Mesendoderm (in vitro differentiated cells): ENCODE measurements around the gene NIT2. TPM values are rescaled to one million over a fixed set of nuclear protein-coding genes. Genes with fewer than 3 reads are reported as not detected.

ENCODE experiments used
- DNase-seq: peaks from one replicate; pipeline ENCODE4 v3.0.0; 2013
- H2AK5ac ChIP-seq: 2 replicates; pipeline ENCODE4 v1.6.1; 2013; ENCODE audit warnings: low read length, inconsistent platforms
- H2BK120ac ChIP-seq: 2 replicates; pipeline ENCODE4 v1.6.1; 2013; ENCODE audit warnings: low read depth, mild to moderate bottlenecking, low read length, moderate library complexity, mixed read lengths
- H2BK15ac ChIP-seq: replicated peaks from 2 replicates; pipeline ENCODE4 v1.6.1; 2013; ENCODE audit warnings: low read depth, mild to moderate bottlenecking, moderate library complexity
- H2BK5ac ChIP-seq: 2 replicates; pipeline ENCODE4 v1.6.1; 2013; ENCODE audit warnings: low read length, inconsistent platforms
- H3K18ac ChIP-seq: 2 replicates; pipeline ENCODE4 v1.6.1; 2013; ENCODE audit warnings: mild to moderate bottlenecking, low read length, mixed read lengths
- H3K23ac ChIP-seq: one replicate; pipeline ENCODE4 v1.6.1; 2013; ENCODE audit warnings: low read length
- H3K27ac ChIP-seq: 2 replicates; pipeline ENCODE4 v1.5.1; 2013; ENCODE audit warnings: low read depth, mild to moderate bottlenecking, inconsistent platforms, low read length, moderate library complexity
- H3K27me3 ChIP-seq: 2 replicates; pipeline ENCODE4 v1.6.1; 2013; ENCODE audit warnings: low read length, control low read depth, mild to moderate bottlenecking, inconsistent platforms; ENCODE audit not compliant: insufficient read depth, poor library complexity
- H3K36me3 ChIP-seq: 2 replicates; pipeline ENCODE4 v1.6.1; 2013; ENCODE audit warnings: low read length, inconsistent platforms; ENCODE audit not compliant: control insufficient read depth, insufficient read depth
- H3K4ac ChIP-seq: one replicate; pipeline ENCODE4 v1.6.1; 2013; ENCODE audit warnings: low read depth, mild to moderate bottlenecking, low read length, moderate library complexity
- H3K4me1 ChIP-seq: 2 replicates; pipeline ENCODE4 v1.6.1; 2013; ENCODE audit warnings: low read depth, low read length, inconsistent platforms; ENCODE audit not compliant: control insufficient read depth
- H3K4me2 ChIP-seq: 2 replicates; pipeline ENCODE4 v1.6.1; 2013; ENCODE audit warnings: low read length
- H3K4me3 ChIP-seq: 2 replicates; pipeline ENCODE4 v1.5.1; 2013; ENCODE audit warnings: mild to moderate bottlenecking, low read length
- H3K56ac ChIP-seq: one replicate; pipeline ENCODE4 v1.6.1; 2013; ENCODE audit warnings: low read length
- H3K79me1 ChIP-seq: 2 replicates; pipeline ENCODE4 v1.6.1; 2013; ENCODE audit warnings: low read length, inconsistent platforms
- H3K79me2 ChIP-seq: 2 replicates; pipeline ENCODE4 v1.6.1; 2013; ENCODE audit warnings: mild to moderate bottlenecking, low read length; ENCODE audit not compliant: control insufficient read depth, insufficient read depth
- H3K9ac ChIP-seq: 2 replicates; pipeline ENCODE4 v1.6.1; 2013; ENCODE audit warnings: low read length, inconsistent platforms
- H4K5ac ChIP-seq: one replicate; pipeline ENCODE4 v1.6.1; 2013; ENCODE audit warnings: low read length
- H4K8ac ChIP-seq: one replicate; pipeline ENCODE4 v1.6.1; 2013; ENCODE audit warnings: low read depth, mild to moderate bottlenecking, control low read depth, low read length, moderate library complexity
- WGBS: extraction: QIAGEN DNeasy Blood & Tissue Kit; methylation state at CpG from one replicate; pipeline ENCODE4 v1.1.7; 2013; ENCODE audit warnings: low lambda C conversion rate, missing lambda C conversion rate; ENCODE audit not compliant: insufficient coverage; ENCODE audit errors: extremely low coverage; 5-methylcytosine and 5-hydroxymethylcytosine counted together
- polyA plus RNA-seq, 2 experiments: library from polyadenylated mRNA; stranded (reverse); fragments of 200-250 nt; gene quantifications; one replicate each; pipeline ENCODE4 v1.2.3, GENCODE V29; 2013

The NIT2 gene, protein sequence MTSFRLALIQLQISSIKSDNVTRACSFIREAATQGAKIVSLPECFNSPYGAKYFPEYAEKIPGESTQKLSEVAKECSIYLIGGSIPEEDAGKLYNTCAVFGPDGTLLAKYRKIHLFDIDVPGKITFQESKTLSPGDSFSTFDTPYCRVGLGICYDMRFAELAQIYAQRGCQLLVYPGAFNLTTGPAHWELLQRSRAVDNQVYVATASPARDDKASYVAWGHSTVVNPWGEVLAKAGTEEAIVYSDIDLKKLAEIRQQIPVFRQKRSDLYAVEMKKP
- polyA plus RNA-seq (2013, experiment 1 of 2), result 16.8 TPM
- polyA plus RNA-seq (2013, experiment 2 of 2), result 16.2 TPM

DNA sequence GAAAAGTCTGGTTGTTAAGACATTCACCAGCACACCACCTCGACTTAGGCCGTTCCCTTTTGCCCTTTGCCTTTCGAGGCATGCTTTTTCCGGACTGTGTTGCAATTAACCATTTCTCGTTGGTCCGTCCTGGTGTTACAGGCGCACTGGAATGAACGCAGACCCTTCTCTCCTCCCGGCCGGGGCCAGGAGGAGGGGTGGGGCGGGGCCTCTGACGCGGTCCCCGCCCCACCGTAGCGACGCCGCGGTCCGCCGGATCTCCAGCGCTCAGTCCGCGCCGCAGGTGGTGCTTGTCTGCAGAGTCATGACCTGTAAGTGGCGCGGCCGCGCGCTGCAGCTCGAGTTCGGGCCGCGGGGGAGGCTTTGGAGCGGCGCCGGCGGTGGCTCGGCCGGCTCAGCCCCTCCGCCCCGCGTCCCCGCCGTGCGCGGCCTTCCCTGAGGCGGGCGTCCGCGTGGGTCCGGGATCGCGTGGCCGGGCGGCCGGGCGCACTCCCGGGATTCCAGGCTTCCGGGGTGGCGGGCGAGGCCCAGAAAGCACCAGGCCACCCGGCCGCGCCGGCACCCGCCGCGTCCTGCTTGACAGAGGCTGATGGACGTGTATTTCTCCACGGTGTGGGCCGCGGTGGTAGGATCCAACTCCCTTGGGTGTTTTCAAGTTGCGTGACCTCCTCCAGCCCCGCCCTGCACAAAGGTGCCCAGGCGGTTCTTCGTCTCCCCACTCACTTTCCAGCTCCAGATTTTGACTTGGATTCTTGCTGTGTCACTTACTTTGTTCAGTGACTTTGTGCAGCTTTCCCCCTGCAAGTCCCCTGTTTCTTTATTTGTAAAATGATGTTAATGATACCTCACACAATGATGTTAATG, at the start of gene NIT2:
NIT2 (plus strand) TSS at position 270 of the 864 bp plus-strand sequence; CDS start at position 305, 35 bp downstream.
- Histone ChIP-seq H3K27me3 (no peaks in the 10 kb centered on the region), H3K79me2 (no peaks in the 10 kb centered on the region), H3K9ac (peak within 1 kb of the TSS; percentile 80), H3K4me3 (peak within 1 kb of the TSS; percentile 65), H3K4ac (peak within 1 kb of the TSS; percentile 77), H3K56ac (peak within 1 kb of the TSS; percentile 90), H3K23ac (peak within 1 kb of the TSS; percentile 75), H3K79me1 (no peaks in the 10 kb centered on the region), H4K8ac (no peak within 1 kb of the TSS), H2BK120ac (peak within 1 kb of the TSS; percentile 73), H2BK15ac (no peak within 1 kb of the TSS), H3K36me3 (no peaks in the 10 kb centered on the region), H3K4me2 (peak within 1 kb of the TSS; percentile 99), H3K27ac (no peak within 1 kb of the TSS), H4K5ac (peak within 1 kb of the TSS; percentile 9), H2BK5ac (no peak within 1 kb of the TSS), H3K18ac (peak within 1 kb of the TSS; percentile 84), H3K4me1 (peaks cover 2% of the 10 kb centered on the region), H2AK5ac (no peak within 1 kb of the TSS)
- DNase-seq, result peak; percentile 96
- no CpG with 5 or more reads among the region's 77 CpGs for WGBS

DNA sequence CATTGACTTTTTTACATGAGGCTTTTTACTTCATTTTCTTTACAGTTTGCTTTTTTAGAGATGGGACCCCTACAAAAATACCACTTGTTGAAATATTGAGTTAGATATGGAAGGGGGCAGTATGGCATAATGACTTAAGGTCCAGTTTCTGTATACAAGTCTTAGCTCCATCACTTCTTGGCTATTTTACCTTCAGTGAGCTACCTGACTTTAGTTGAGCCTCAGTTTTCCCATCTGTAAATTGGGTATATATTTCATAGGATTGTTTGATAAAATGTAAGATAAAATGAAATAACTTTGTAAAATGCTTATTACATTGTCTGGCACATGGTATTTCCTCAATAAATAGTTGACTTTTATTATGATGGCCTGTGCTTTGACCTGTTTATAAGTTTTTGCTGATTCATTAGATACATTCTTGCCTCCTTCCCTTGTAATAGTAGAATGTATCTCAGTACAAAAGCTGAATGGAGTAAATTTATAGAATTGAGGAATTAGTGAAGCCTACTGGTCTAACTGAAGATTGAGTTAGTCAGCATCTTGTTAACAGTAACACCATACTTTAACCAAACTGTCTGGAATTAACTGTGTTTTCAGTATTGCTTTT, 46.2 kb upstream of the NIT2 start:
- Histone ChIP-seq H3K4me1 (no peaks in the 10 kb centered on the region), H3K36me3 (no peaks in the 10 kb centered on the region), H3K27ac (no peak overlapping the region), H3K18ac (no peak overlapping the region), H3K23ac (no peak overlapping the region), H3K79me1 (no peaks in the 10 kb centered on the region), H2BK15ac (no peak overlapping the region), H3K4me2 (no peak overlapping the region), H4K5ac (no peak overlapping the region), H3K9ac (no peak overlapping the region), H3K27me3 (no peaks in the 10 kb centered on the region), H2BK120ac (no peak overlapping the region), H2AK5ac (no peak overlapping the region), H3K4me3 (no peak overlapping the region), H2BK5ac (no peak overlapping the region), H3K4ac (no peak overlapping the region), H3K56ac (no peak overlapping the region), H4K8ac (no peak overlapping the region), H3K79me2 (no peaks in the 10 kb centered on the region)
- no peak for DNase-seq

DNA sequence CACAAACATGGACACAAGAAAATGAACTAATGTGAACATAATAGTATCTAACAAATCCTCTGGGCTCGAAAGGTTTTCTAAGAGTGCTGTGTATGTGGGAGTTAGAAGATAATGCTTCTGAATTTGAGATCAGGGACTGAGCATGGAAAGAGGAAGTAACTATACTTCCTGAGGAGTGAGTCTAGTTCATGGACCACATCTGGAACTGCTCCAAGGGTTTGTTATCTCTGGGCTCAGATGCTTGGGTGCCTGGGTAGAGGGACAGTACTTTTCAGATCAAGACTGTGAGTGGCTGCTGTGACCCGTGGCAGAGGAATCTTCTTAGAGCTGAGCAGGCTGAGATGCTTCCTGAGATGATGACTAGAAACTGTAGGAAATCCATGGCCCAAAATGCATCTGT, 45.2 kb upstream of the NIT2 start:
- no CpG with 5 or more reads among the region's 2 CpGs for WGBS
- no peaks in the 10 kb centered on the region for H3K4me1 ChIP-seq
- no peaks in the 10 kb centered on the region for H3K27me3 ChIP-seq
- no peak overlapping the region for H2BK15ac ChIP-seq
- no peaks in the 10 kb centered on the region for H3K36me3 ChIP-seq
- H4K8ac ChIP-seq, result no peak overlapping the region
- H3K4me2 ChIP-seq, result no peak overlapping the region
- H3K79me2 ChIP-seq, result no peaks in the 10 kb centered on the region
- no peak overlapping the region for H3K27ac ChIP-seq
- H3K79me1 ChIP-seq, result no peaks in the 10 kb centered on the region
- no peak for DNase-seq
- H3K4me3 ChIP-seq, result no peak overlapping the region
- no peak overlapping the region for H3K18ac ChIP-seq
- H4K5ac ChIP-seq, result no peak overlapping the region
- no peak overlapping the region for H2AK5ac ChIP-seq
- no peak overlapping the region for H3K56ac ChIP-seq
- H3K4ac ChIP-seq, result no peak overlapping the region
- H2BK120ac ChIP-seq, result no peak overlapping the region
- H2BK5ac ChIP-seq, result no peak overlapping the region
- no peak overlapping the region for H3K9ac ChIP-seq
- no peak overlapping the region for H3K23ac ChIP-seq

DNA sequence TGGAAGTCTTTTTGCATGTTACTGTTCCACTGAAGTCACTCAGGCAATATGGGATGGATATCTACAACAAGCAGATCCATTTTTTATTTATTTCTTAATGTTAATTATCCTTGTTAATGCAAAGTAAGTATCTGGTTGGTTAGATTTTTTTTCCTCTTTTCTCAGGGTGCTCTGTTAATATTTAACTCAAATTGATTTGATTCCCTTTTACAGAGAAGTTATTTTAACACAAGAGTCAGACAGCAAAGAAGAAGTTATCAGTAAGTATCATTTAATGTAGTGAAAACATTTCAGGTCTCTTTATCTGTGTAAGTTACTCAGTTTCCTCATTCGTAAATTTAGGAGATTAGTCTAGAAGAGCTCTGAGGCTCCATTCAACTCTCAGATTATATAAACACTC, 39.5 kb upstream of the NIT2 start:
- no peaks in the 10 kb centered on the region for H3K79me2 ChIP-seq
- H3K36me3 ChIP-seq, result no peaks in the 10 kb centered on the region
- H3K9ac ChIP-seq, result no peak overlapping the region
- H3K4me2 ChIP-seq, result no peak overlapping the region
- no peaks in the 10 kb centered on the region for H3K27me3 ChIP-seq
- H4K8ac ChIP-seq, result no peak overlapping the region
- no peak overlapping the region for H2BK120ac ChIP-seq
- DNase-seq, result no peak
- no peak overlapping the region for H2BK15ac ChIP-seq
- no CpG with 5 or more reads among the region's 1 CpG for WGBS
- H3K56ac ChIP-seq, result no peak overlapping the region
- H3K18ac ChIP-seq, result no peak overlapping the region
- no peak overlapping the region for H3K23ac ChIP-seq
- no peak overlapping the region for H2AK5ac ChIP-seq
- H3K4me1 ChIP-seq, result no peaks in the 10 kb centered on the region
- H3K79me1 ChIP-seq, result no peaks in the 10 kb centered on the region
- no peak overlapping the region for H3K4me3 ChIP-seq
- no peak overlapping the region for H3K27ac ChIP-seq
- H3K4ac ChIP-seq, result no peak overlapping the region
- H2BK5ac ChIP-seq, result no peak overlapping the region
- no peak overlapping the region for H4K5ac ChIP-seq

DNA sequence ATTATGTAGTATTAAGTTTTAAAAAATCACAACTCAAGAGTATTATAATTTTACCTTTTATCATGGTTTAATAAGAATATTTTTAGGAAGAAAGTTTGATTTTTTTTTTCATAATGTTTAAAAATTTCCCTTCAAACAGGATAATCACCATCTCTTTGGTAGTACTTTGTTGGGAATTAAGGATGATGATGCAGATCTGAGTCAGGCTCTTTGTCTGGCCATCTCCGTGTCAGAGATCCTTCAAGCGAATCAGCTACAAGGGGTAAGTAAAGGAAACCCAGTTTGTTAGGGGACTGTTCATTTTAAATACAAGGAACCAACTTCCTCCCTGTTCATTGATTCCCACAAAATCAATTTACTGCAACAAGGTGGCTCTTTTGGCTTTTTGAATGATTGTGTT, 36.8 kb upstream of the NIT2 start:
- Histone ChIP-seq H3K4me1 (no peaks in the 10 kb centered on the region), H3K27ac (no peak overlapping the region), H3K18ac (no peak overlapping the region), H2BK15ac (no peak overlapping the region), H3K4me3 (no peak overlapping the region), H3K27me3 (no peaks in the 10 kb centered on the region), H3K9ac (no peak overlapping the region), H3K4ac (no peak overlapping the region), H3K79me2 (no peaks in the 10 kb centered on the region), H2AK5ac (no peak overlapping the region), H3K56ac (no peak overlapping the region), H3K79me1 (no peaks in the 10 kb centered on the region), H2BK5ac (no peak overlapping the region), H2BK120ac (no peak overlapping the region), H3K4me2 (no peak overlapping the region), H4K5ac (no peak overlapping the region), H4K8ac (no peak overlapping the region), H3K36me3 (no peaks in the 10 kb centered on the region), H3K23ac (no peak overlapping the region)
- no peak for DNase-seq
- WGBS, result no CpG with 5 or more reads among the region's 2 CpGs
